ENCODE results near the gene GINS1.
"Not testable (repeated sequence)": the region's sequence is repeated elsewhere in the genome, so short reads cannot be mapped to it uniquely, and the experiment has no call there.

The GINS1 gene

GRCh38 chr20:25468126-25469075 lies 60.9 kb downstream of the GINS1 start:
- Mint-ChIP-seq H3K4me3 (no peak overlapping the region), H3K9me3 (no peaks in the 10 kb centered on the region), H3K27me3 (no peaks in the 10 kb centered on the region), H3K4me1 (peaks cover 5% of the 10 kb centered on the region), H3K27ac (no peak overlapping the region), H3K36me3 (no peaks in the 10 kb centered on the region)
- CTCF ChIA-PET: no interaction called here
- DNase-seq: no peak

- no peak overlapping the region for H3K4me3 Mint-ChIP-seq
- no peaks in the 10 kb centered on the region for H3K9me3 Mint-ChIP-seq
- no peak overlapping the region for H3K27ac Mint-ChIP-seq
- no peak for DNase-seq
- no peaks in the 10 kb centered on the region for H3K36me3 Mint-ChIP-seq
- H3K27me3 Mint-ChIP-seq: no peaks in the 10 kb centered on the region
- H3K4me1 Mint-ChIP-seq: peaks cover 5% of the 10 kb centered on the region
- CTCF ChIA-PET: interaction anchor here (0.6 to 1.4 kb wide), 4 partner anchors 10 to 108 kb away, joined by 3 to 6 read pairs (median 4); no protein-coding TSS in a partner anchor
Observed at GRCh38 chr20:25469558-25469957, 62.1 kb downstream of the GINS1 start.

GRCh38 chr20:25470045-25470444 lies 62.6 kb downstream of the GINS1 start:
- peaks cover 5% of the 10 kb centered on the region for H3K4me1 Mint-ChIP-seq
- no peaks in the 10 kb centered on the region for H3K27me3 Mint-ChIP-seq
- DNase-seq: peak; percentile 70
- no peak overlapping the region for H3K27ac Mint-ChIP-seq
- H3K9me3 Mint-ChIP-seq: no peaks in the 10 kb centered on the region
- no peak overlapping the region for H3K4me3 Mint-ChIP-seq
- H3K36me3 Mint-ChIP-seq: no peaks in the 10 kb centered on the region
- CTCF ChIA-PET: interaction anchor here (0.6 to 1.4 kb wide), 5 partner anchors 9 to 398 kb away, joined by 3 to 6 read pairs (median 3); no protein-coding TSS in a partner anchor

GRCh38 chr20:25471020-25471419 lies 63.5 kb downstream of the GINS1 start:
- Mint-ChIP-seq H3K9me3 (no peaks in the 10 kb centered on the region), H3K27ac (no peak overlapping the region), H3K27me3 (no peaks in the 10 kb centered on the region), H3K36me3 (no peaks in the 10 kb centered on the region), H3K4me1 (peaks cover 5% of the 10 kb centered on the region), H3K4me3 (no peak overlapping the region)
- no peak for DNase-seq
- CTCF ChIA-PET: interaction anchor here (1.4 kb wide), 1 partner anchor 8 kb away, joined by 4 read pairs; no protein-coding TSS in a partner anchor

GRCh38 chr20:25473297-25473696 lies 65.8 kb downstream of the GINS1 start:
- not testable (repeated sequence) for H3K4me1 Mint-ChIP-seq, H3K27me3 Mint-ChIP-seq

GRCh38 chr20:25476106-25477013 lies 68.9 kb downstream of the GINS1 start:
- no peak for DNase-seq
- H3K4me1 Mint-ChIP-seq: no peaks in the 10 kb centered on the region
- H3K27ac Mint-ChIP-seq: no peak overlapping the region
- H3K27me3 Mint-ChIP-seq: no peaks in the 10 kb centered on the region
- no peaks in the 10 kb centered on the region for H3K9me3 Mint-ChIP-seq
- no peaks in the 10 kb centered on the region for H3K36me3 Mint-ChIP-seq
- no peak overlapping the region for H3K4me3 Mint-ChIP-seq
- CTCF ChIA-PET: no interaction called here

More at GRCh38 chr20:25473297-25473696, 65.8 kb downstream of the GINS1 start:
- H3K9me3 Mint-ChIP-seq, H3K4me3 Mint-ChIP-seq, H3K36me3 Mint-ChIP-seq, CTCF ChIA-PET, DNase-seq, H3K27ac Mint-ChIP-seq: not testable (repeated sequence)

- DNase-seq: no peak
- Mint-ChIP-seq H3K4me3 (no peak overlapping the region), H3K36me3 (no peaks in the 10 kb centered on the region), H3K27ac (no peak overlapping the region), H3K9me3 (no peaks in the 10 kb centered on the region), H3K4me1 (no peaks in the 10 kb centered on the region), H3K27me3 (no peaks in the 10 kb centered on the region)
- CTCF ChIA-PET: no interaction called here
Observed at GRCh38 chr20:25477014-25477882, 69.8 kb downstream of the GINS1 start.

GRCh38 chr20:25478889-25479568 lies 71.6 kb downstream of the GINS1 start:
- Mint-ChIP-seq H3K4me1 (peaks cover 3% of the 10 kb centered on the region), H3K27ac (no peak overlapping the region), H3K27me3 (peaks cover 4% of the 10 kb centered on the region), H3K4me3 (no peak overlapping the region), H3K36me3 (no peaks in the 10 kb centered on the region), H3K9me3 (no peaks in the 10 kb centered on the region)
- no peak for DNase-seq
- CTCF ChIA-PET: interaction anchor here (0.8 kb wide), 1 partner anchor 9 kb away, joined by 4 read pairs; no protein-coding TSS in a partner anchor

- Mint-ChIP-seq H3K27ac (no peak overlapping the region), H3K36me3 (no peaks in the 10 kb centered on the region), H3K9me3 (no peaks in the 10 kb centered on the region), H3K4me1 (peaks cover 7% of the 10 kb centered on the region), H3K27me3 (peaks cover 4% of the 10 kb centered on the region), H3K4me3 (no peak overlapping the region)
- no peak for DNase-seq
- CTCF ChIA-PET: interaction anchor here (0.8 kb wide), 1 partner anchor 9 kb away, joined by 4 read pairs; no protein-coding TSS in a partner anchor
Observed at GRCh38 chr20:25479638-25480037, 72.2 kb downstream of the GINS1 start.

- H3K4me1 Mint-ChIP-seq: peaks cover 12% of the 10 kb centered on the region
- H3K27ac Mint-ChIP-seq: no peak overlapping the region
- CTCF ChIA-PET: no interaction called here
- no peaks in the 10 kb centered on the region for H3K9me3 Mint-ChIP-seq
- no peak for DNase-seq
- no peak overlapping the region for H3K4me3 Mint-ChIP-seq
- peaks cover 4% of the 10 kb centered on the region for H3K27me3 Mint-ChIP-seq
- H3K36me3 Mint-ChIP-seq: no peaks in the 10 kb centered on the region
Observed at GRCh38 chr20:25480156-25480555, 72.7 kb downstream of the GINS1 start.

GRCh38 chr20:25480797-25481196 lies 73.3 kb downstream of the GINS1 start:
- CTCF ChIA-PET: no interaction called here
- no peak overlapping the region for H3K4me3 Mint-ChIP-seq
- peaks cover 18% of the 10 kb centered on the region for H3K4me1 Mint-ChIP-seq
- H3K27ac Mint-ChIP-seq: no peak overlapping the region
- no peak for DNase-seq
- no peaks in the 10 kb centered on the region for H3K9me3 Mint-ChIP-seq
- H3K27me3 Mint-ChIP-seq: peaks cover 4% of the 10 kb centered on the region
- no peaks in the 10 kb centered on the region for H3K36me3 Mint-ChIP-seq

GRCh38 chr20:25481235-25481917 lies 73.9 kb downstream of the GINS1 start:
- Mint-ChIP-seq H3K27me3 (peaks cover 4% of the 10 kb centered on the region), H3K4me3 (no peak overlapping the region), H3K27ac (no peak overlapping the region), H3K36me3 (no peaks in the 10 kb centered on the region), H3K9me3 (no peaks in the 10 kb centered on the region), H3K4me1 (peaks cover 22% of the 10 kb centered on the region)
- CTCF ChIA-PET: no interaction called here
- no peak for DNase-seq

- CTCF ChIA-PET: no interaction called here
- no peak for DNase-seq
- H3K4me1 Mint-ChIP-seq: peaks cover 27% of the 10 kb centered on the region
- no peaks in the 10 kb centered on the region for H3K36me3 Mint-ChIP-seq
- H3K27me3 Mint-ChIP-seq: peaks cover 4% of the 10 kb centered on the region
- no peak overlapping the region for H3K4me3 Mint-ChIP-seq
- no peaks in the 10 kb centered on the region for H3K9me3 Mint-ChIP-seq
- H3K27ac Mint-ChIP-seq: no peak overlapping the region
Observed at GRCh38 chr20:25481918-25482253, 74.4 kb downstream of the GINS1 start.

Data from activated naive CD4-positive, alpha-beta T cell treated with anti-CD3 and anti-CD28 coated beads, Interleukin-2, amount 10 ng/mL, durations not matched to agents 7 days and 5 days (primary cell).